ENCODE measurements around the gene ARSG.

The ARSG gene

GRCh38 chr17:68431045-68431608 is 139.8 kb downstream of the ARSG start:
- DNase-seq (ENCODE audit: low spot score), result no peak

- DNase-seq (ENCODE audit: low spot score), result no peak
Measured at GRCh38 chr17:68431661-68432071, 140.4 kb downstream of the ARSG start.

DNA sequence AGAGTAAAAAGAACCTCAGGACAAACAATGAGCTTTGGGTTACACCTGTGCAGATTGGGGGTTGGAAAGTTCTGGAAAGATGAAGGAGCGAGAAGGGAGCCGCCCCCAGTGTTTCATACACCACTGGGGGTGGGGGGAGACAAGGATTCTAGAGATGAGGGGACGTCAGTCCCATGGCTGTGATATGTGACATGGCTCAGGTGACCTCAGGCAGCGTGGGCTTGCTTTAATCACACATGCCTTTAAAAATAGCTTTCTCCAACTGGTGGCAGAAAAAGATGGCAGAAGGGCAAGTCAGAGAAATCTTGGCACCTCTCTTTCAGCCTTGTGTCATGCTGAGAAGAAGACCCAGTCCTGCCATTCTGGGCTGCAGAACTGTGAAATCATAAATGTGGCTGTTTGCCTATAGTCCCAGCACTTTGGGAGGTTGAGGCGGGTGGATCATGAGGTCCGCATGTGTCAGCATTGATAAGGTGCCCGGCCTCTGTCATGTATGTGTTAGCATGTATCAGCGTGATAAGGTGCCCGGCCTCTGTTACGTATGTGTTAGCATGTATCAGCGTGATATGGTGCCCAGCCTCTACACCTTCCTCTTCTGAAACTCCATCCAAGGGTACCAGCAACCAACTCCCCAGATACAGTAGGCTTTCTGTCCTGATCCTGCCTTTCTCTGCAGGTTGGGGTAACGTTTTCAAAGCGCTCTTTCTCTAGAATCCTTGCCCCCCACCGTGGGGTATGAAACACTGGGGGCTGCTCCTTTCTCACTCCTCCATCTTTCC is 141.0 kb downstream of the ARSG start:
- no peak for DNase-seq (ENCODE audit: low spot score)

GRCh38 chr17:68433211-68433610 is 141.9 kb downstream of the ARSG start:
- no peak for DNase-seq (ENCODE audit: low spot score)

DNA sequence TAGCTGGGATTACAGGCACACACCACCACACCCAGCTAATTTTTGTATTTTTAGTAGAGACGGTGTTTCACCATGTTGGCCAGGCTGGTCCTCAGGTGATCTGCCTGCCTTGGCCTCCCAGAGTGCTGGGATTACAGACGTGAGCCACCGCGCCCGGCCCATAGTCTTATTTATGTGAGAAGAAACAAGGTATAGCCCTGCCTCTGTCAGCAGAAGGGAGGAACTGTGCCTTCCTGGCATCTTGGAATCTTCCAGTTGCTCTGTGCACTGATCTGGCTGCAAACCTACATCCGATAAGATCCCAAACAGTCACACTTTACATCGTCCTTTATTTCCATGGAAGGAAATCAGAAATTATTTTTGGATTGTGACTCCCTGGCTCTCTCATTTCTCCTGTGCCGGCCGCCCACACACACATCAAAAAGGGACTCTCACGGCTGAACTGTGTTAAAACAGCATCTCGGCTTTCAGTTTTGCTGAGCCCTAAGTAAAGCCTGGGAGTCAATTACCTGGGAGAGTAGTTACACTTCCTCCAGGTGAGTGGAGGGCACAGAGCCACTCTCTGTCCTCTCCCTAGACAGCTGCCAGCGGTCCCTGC is 142.7 kb downstream of the ARSG start:
- DNase-seq (ENCODE audit: low spot score), result no peak

DNA sequence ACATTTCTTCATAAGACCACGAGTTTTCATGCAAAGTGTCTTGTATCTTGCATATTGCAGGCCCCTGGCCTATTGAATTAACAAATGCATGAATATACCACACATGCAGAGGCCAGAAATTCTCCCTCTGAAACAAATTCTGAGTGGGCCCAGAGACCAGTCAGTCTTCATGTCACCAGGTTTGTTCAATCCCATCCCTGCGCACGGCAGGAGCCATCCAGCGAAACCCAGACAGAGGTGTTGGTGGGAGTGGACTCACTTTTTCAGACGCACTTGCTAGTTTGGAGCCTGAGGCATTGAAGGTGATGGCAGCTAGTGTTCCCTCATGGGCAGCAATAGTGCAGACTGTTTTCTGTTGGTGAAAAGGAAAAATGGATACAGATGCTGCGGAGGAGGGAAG is 144.1 kb downstream of the ARSG start:
- no peak for DNase-seq (ENCODE audit: low spot score)

GRCh38 chr17:68435876-68436842 is 144.9 kb downstream of the ARSG start:
- DNase-seq (ENCODE audit: low spot score), result peak; percentile 87

DNA sequence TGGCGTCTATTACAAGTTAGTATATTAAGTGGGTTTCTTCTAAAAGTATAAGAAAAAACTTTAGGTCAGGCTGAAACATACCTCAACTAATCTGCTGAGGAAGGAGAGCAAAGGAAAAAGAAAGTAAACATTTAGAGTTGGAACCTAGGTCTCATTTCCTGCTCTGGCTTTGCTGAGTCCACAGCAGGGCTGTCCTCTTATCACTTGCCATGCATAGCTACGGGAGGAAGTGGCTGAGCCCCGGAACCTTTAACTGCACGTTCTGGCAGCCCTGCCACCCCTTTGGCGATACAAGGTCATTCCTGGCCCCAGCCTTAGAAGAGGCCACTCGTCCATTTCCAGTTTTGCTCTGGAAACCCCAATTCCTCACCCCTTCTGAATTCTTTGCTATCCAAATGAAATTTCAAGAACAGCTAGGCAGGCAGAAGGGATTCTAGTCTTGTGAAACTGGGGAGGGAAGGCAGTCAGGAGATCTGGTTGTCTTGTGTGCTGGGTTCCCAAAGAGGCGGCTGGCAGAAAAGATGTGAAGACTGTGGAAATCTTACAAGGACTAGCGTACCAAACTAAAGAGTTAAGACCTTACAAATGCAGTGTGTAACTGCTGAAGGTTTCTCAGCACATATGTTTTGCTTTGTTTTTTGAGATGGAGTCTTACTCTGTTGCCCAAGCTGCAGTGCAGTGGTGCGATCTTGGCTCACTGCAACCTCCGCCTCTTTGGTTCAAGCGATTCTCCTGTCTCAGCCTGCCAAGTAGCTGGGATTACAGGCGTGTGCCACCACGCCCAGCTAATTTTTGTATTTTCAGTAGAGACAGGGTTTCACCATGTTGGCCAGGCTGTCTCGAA is 146.9 kb downstream of the ARSG start:
- peak; percentile 83 for DNase-seq (ENCODE audit: low spot score)

DNA sequence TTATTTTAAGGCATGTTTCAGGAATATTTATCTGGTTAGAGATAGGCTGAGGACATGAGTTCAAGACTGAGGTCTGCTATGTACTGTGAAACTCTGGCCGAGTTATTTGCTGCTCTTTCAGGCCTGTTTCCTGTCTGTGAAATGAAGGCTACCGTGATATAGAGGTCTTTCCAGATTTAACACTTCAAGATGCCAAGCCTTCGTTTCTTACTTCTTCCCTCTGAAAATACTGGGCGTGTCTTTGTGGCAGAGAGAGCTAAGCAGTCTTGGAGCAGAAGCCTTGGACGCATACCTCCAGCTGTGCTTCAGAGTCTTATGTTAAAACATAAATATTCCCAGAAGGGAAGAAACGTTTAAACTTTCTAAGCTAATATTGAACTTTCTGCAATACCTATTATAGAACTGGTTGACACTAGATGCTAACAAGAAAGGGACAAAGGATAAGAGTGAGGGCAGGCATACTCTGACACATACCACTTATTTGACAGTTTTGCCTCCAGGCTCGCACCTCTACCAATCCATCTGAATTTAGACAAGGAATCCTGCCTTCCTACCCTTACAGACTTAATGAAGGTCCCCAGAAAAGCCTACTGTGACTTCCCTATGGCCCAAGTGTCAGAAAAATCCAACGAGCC is 148.5 kb downstream of the ARSG start:
- DNase-seq (ENCODE audit: low spot score), result no peak

GRCh38 chr17:68440526-68440925 is 149.2 kb downstream of the ARSG start:
- DNase-seq (ENCODE audit: low spot score), result no peak

- no peak for DNase-seq (ENCODE audit: low spot score)
Measured at GRCh38 chr17:68441070-68441770, 149.9 kb downstream of the ARSG start.

DNA sequence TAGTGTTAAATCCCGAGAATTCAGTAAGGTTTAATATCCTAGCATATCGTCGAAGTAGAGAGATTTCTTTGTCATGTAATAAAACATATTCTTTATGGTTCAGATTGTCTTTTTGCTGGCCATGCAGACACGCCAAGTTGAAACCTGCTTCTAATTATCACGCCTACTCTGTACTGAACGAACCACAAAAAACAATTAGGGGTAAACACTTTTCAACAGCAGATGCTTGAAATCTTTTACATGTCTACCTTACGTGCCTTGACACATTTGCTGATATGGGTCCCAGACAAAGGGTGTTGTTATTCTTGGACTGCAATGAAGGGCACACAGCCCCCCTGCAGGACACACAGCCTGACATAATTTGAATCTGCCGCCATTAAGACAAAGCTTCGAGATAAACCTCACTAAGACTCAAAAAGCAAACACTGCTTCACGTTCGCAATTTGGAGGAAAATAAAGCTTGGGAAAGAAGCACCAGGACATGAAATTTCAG is 152.7 kb downstream of the ARSG start:
- DNase-seq (ENCODE audit: low spot score), result no peak

DNA sequence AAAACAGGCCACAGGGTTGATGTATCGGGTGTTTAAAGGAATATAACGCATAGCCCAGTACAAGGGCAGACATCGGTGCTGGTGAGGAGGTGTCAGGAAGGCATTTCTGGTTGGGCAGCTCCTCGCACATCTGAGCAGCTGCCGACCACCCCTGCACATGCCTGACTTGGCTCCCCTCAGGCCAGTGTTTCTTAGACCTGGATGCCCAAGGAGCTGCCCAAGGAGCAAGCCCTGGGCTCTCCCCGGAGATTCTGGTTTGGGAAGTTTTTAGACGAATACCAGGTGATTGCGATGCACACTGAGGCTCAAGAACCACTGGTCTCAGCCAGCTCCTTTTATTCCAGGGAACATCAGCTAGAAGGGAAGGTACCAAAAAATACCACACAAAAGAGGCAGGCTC is 154.4 kb downstream of the ARSG start:
- no peak for DNase-seq (ENCODE audit: low spot score)

DNA sequence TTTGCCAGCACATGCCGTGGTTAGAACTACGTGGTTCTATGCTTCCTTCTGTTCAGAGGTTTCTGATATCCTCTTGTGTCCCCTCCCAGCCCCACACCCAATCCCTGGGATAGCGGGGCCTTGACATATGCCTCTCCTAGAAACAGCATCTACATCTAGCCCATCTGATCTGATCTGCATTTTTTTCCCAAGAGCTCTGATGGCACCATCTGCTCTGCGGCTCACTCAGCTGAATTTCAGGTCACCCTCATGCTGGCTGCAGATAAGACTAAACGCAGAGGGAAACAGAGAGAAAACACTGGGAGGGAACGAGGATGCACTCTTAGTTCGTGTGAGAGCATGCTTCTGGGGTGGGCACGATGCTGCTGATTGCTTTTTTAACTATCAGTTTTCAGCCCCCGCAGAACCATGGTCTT is 155.3 kb downstream of the ARSG start:
- DNase-seq (ENCODE audit: low spot score), result peak; percentile 62

DNA sequence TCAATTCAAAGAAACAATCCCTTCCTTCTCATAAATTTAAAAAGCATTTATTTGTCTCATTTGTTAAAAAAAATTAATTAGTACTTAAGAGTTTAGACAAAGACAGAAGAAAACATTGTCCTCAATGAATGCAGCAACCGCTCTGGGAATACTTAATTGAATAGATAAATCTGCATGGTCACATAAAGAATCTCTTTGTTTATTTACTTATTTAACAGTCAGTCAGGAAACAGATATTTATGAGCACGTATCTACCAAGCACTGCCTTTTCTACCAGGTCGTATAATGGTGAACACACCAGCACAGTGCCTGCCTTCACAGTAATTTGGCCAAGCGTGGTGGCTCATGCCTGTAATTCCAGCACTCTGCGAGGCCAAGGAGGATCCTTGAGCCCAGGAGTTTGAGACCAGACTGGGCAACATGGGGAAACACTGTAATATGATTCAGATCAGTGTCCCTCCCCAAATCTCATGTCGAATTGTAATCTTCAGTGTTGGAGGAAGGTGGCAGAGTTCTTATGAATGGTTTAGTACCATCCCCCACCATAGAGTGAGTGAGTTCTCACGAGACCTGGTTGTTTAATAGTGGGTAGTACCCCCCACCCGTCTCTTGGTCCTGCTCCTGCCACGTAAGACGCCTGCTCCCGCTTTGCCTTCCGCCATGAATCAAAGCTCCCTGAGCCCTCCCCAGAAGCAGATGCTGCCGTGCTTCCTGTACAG is 157.9 kb downstream of the ARSG start:
- DNase-seq (ENCODE audit: low spot score), result no peak

- no peak for DNase-seq (ENCODE audit: low spot score)
Measured at GRCh38 chr17:68450391-68450790, 159.1 kb downstream of the ARSG start.

- DNase-seq (ENCODE audit: low spot score), result no peak
Measured at GRCh38 chr17:68450801-68451200, 159.5 kb downstream of the ARSG start.

GRCh38 chr17:68451670-68452354 is 160.5 kb downstream of the ARSG start:
- no peak for DNase-seq (ENCODE audit: low spot score)

All from hematopoietic multipotent progenitor cell treated with erythropoietin and hydrocortisone succinate and interleukin-3 and kit ligand, for 15 days (in vitro differentiated cells).